Heart left ventricle (tissue), 16 donors: Measurements from ENCODE around the gene MAML3. TPM values are rescaled to one million over a fixed set of nuclear protein-coding genes. Genes with fewer than 3 reads are reported as not detected.
A peak's percentile ranks its signal among the peaks of the same experiment; 100 is the strongest.

Source experiments
- ATAC-seq, 4 donors: fragments of 200-7000 bp; cut with Tn5 transposase; one replicate each; pipeline ENCODE4 v1.9.1; 2020 to 2022; ENCODE audit warnings: moderate library complexity in 4 of 4, mild to moderate bottlenecking in 3 of 4, moderate number of reproducible peaks in 1 of 4
- DNase-seq, 5 donors: peaks; one replicate each; pipeline ENCODE4 v3.0.0-alpha.2; 2020
- H3K27ac ChIP-seq, 12 donors: fragments of 200-600 bp; sonication (generic) in 4 of 12; one replicate each; pipeline versions ENCODE4 v1.5.0 to v1.8.0; 2016 to 2022; ENCODE audit warnings: mild to moderate bottlenecking in 2 of 12
- H3K27me3 ChIP-seq, 9 donors: fragments of 200-600 bp; sonication (generic) in 2 of 9; one replicate each; pipeline versions ENCODE4 v1.5.1 to v1.8.0; 2016 to 2022; ENCODE audit warnings: mild to moderate bottlenecking in 3 of 9
- H3K36me3 ChIP-seq, 9 donors: fragments of 200-600 bp; sonication (generic) in 2 of 9; one replicate each; pipeline versions ENCODE4 v1.5.0 to v1.8.0; 2018 to 2022; ENCODE audit warnings: mild to moderate bottlenecking in 2 of 9
- H3K4me1 ChIP-seq, 12 donors: fragments of 200-600 bp; sonication (generic) in 4 of 12; one replicate each; pipeline versions ENCODE4 v1.5.0 to v1.8.0; 2016 to 2022; ENCODE audit warnings: mild to moderate bottlenecking in 3 of 12
- H3K4me3 ChIP-seq, 12 donors: fragments of 200-600 bp; sonication (generic) in 4 of 12; one replicate each; pipeline versions ENCODE4 v1.5.0 to v1.8.0; 2017 to 2022; ENCODE audit warnings: mild to moderate bottlenecking in 9 of 12, moderate library complexity in 4 of 12
- H3K9me3 ChIP-seq, 12 donors: fragments of 200-600 bp; sonication (generic) in 4 of 12; one replicate each; pipeline versions ENCODE4 v1.5.0 to v1.8.0; 2016 to 2022; ENCODE audit warnings: mild to moderate bottlenecking in 1 of 12
- CTCF ChIP-seq, 12 donors: fragments of 200-600 bp; sonication (generic) in 4 of 12; IDR thresholded peaks; one replicate each; pipeline versions ENCODE4 v1.5.0 to v1.8.0; 2018 to 2022; ENCODE audit warnings: antibody characterized with exemption in 12 of 12, mild to moderate bottlenecking in 5 of 12
- POLR2A ChIP-seq, 2 donors: fragments of 450-650 bp; IDR thresholded peaks; one replicate each; pipeline ENCODE4 v1.6.1; 2017; ENCODE audit warnings: antibody characterized with exemption in 2 of 2, mild to moderate bottlenecking in 2 of 2, moderate library complexity in 2 of 2
- WGBS, 4 donors: extraction: QIAGEN DNeasy Blood & Tissue Kit in 2 of 4; methylation state at CpG; one replicate each; pipeline versions ENCODE4 v1.1.5 to v1.1.7; 2013 to 2018; 5-methylcytosine and 5-hydroxymethylcytosine counted together
- intact Hi-C, 10 donors: fragments of 100-400 bp; cut with DNase I; formaldehyde crosslinking; loops; one replicate each; pipeline versions ENCODE4 v1.11.1 to v1.14.2; 2022
- polyA plus RNA-seq, 2 donors: library from polyadenylated mRNA; stranded (reverse); fragments of 200-250 nt; gene quantifications; one replicate each; pipeline ENCODE4 v1.2.3, GENCODE V29; 2013
- total RNA-seq, 9 donors: library from RNA; depleted of rRNA in 2 of 9; stranded (reverse); fragments of >200 nt in 2 of 9; fragmentation: NEBNext Ultra II Directional in 3 of 9; extraction: Animal tissue kit (Norgen Biotek cat#: 25700) in 3 of 9; gene quantifications; one replicate each; pipeline versions ENCODE4 v1.1.0 to v1.2.4, GENCODE V29; 2016 to 2023
- donor health status: ischemic (EF 13 %, LVEDD 7.1; RV severe dilation, severe dysfunction).
- donor health status: healthy with polysubstance abuse.
- donor health status: DM: no; HTN: yes; CAD: no.
- donor health status: DM: no; HTN: no; CAD: no.
- donor health status: ischemic (EF 25% LVEDD 6.9; RV normal size, moderate dysfunction).
- donor health status: ischemic (EF 25% LVEDD 5.7; RV mildly dilated, moderate dysfunction).
- donor health status: healthy.
- donor health status: DM: yes; HTN: yes; CAD: no.
- donor health status: ischemic (EF 35%, LVEDD 5.7; RV mildly dilated, moderate dysfunction).
- donor health status: nonischemic (EF 11% LVEDD 7.7; RV severe dilation, severe dysfunction).
- donor health status: DM: yes; HTN: yes; CAD: no.
- donor health status: PGD.
- donor health status: ischemic (EF 29% LVEDD 5.4; RV normal size, mild dysfunction).
- donor health status: nonischemic (EF 23%, LVEDD 6.1; RV moderate dilation, normal function).

Gene MAML3
- total and polyA plus RNA-seq, 11 donors = 0.76 to 5.9 (median 2.4) TPM

GRCh38 chr4:140088323-140088967 lies 65.5 kb downstream of the MAML3 start:
- WGBS, 4 donors = 83 to 88% (median 87%) methylated on average over 5 of the region's 5 CpGs
- Histone ChIP-seq H3K36me3 (no peaks in the 10 kb centered on the region), H3K4me3 (no peak overlapping the region), H3K9me3 (no peaks in the 10 kb centered on the region), H3K4me1 (peaks cover 0 to 45% (median 15%) of the 10 kb centered on the region in 12 donors), H3K27ac (peak overlapping the region in 1 of 12 donors; percentile 27), H3K27me3 (no peaks in the 10 kb centered on the region)
- DNase-seq = no peak
- intact Hi-C loops = no loop called here
- TF ChIP-seq CTCF (IDR thresholded peaks at IDR 0.05) (no peak), POLR2A (IDR thresholded peaks at IDR 0.05) (no peak)
- ATAC-seq = no peak

- ATAC-seq = no peak
- Histone ChIP-seq H3K27me3 (no peaks in the 10 kb centered on the region), H3K27ac (no peak overlapping the region), H3K36me3 (no peaks in the 10 kb centered on the region), H3K9me3 (no peaks in the 10 kb centered on the region), H3K4me3 (no peak overlapping the region), H3K4me1 (peaks cover 0 to 23% (median 0%) of the 10 kb centered on the region in 12 donors)
- WGBS, 4 donors = 89 to 93% (median 92%) methylated on average over 4 of the region's 4 CpGs
- no peak for DNase-seq
- intact Hi-C loops = no loop called here
- TF ChIP-seq CTCF (IDR thresholded peaks at IDR 0.05) = no peak
- TF ChIP-seq POLR2A (IDR thresholded peaks at IDR 0.05) = no peak
Measured at GRCh38 chr4:140085881-140086280, 68.1 kb downstream of the MAML3 start.

GRCh38 chr4:140085062-140085622 lies 68.8 kb downstream of the MAML3 start:
- no peaks in the 10 kb centered on the region for H3K9me3 ChIP-seq
- TF ChIP-seq CTCF (IDR thresholded peaks at IDR 0.05) (no peak), POLR2A (IDR thresholded peaks at IDR 0.05) (no peak)

GRCh38 chr4:140084385-140084784 lies 69.6 kb downstream of the MAML3 start:
- ATAC-seq (no peak), DNase-seq (no peak)
- 51 to 71% (median 61%) methylated on average over 5 of the region's 5 CpGs for WGBS, 4 donors
- Histone ChIP-seq H3K27me3 (no peaks in the 10 kb centered on the region), H3K36me3 (no peaks in the 10 kb centered on the region), H3K4me3 (no peak overlapping the region), H3K9me3 (no peaks in the 10 kb centered on the region), H3K27ac (no peak overlapping the region), H3K4me1 (peaks cover 0 to 17% (median 0%) of the 10 kb centered on the region in 12 donors)
- intact Hi-C loops = no loop called here
- TF ChIP-seq CTCF (IDR thresholded peaks at IDR 0.05) = no peak
- no peak for TF ChIP-seq POLR2A (IDR thresholded peaks at IDR 0.05)

More at GRCh38 chr4:140085062-140085622, 68.8 kb downstream of the MAML3 start:
- Histone ChIP-seq H3K27me3 (no peaks in the 10 kb centered on the region), H3K36me3 (no peaks in the 10 kb centered on the region), H3K4me1 (peaks cover 0 to 17% (median 0%) of the 10 kb centered on the region in 12 donors), H3K27ac (peak overlapping the region in 1 of 12 donors; percentile 5), H3K4me3 (no peak overlapping the region)
- WGBS, 4 donors = 85 to 89% (median 87%) methylated on average over 9 of the region's 9 CpGs
- DNase-seq (no peak), ATAC-seq (no peak)
- intact Hi-C loops = no loop called here
